ENCODE results near the gene LYAR. TPM values are rescaled to one million over a fixed set of nuclear protein-coding genes. Genes with fewer than 3 reads are reported as not detected.
"Not testable (repeated sequence)": the region's sequence is repeated elsewhere in the genome, so short reads cannot be mapped to it uniquely, and the experiment has no call there.

Gene LYAR
- total and polyA plus RNA-seq, 2 donors (not counting 3 experiments of a cell fraction or from before 2014, with no cell fraction given): 4.2 to 24.6 TPM

DNA sequence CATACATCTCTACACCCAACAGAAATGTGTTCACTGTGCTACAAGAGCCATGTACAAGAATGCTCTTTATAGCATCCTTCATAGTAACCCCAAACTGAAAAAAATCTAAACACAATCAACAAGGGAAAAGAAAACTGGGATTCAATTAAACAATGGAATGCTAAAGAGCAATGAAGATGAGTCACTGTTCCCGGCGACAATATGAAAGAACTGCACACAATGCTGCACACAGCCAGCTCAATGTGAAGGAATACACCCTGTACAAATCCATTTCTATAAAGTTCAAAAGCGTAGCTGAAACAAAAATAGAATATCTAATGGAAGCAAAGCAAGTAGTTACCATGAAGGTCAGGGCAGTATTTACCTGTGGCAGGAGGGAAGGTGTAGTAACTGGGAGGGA, 50.4 kb downstream of the LYAR start:
- H3K27ac ChIP-seq (ENCODE audit: insufficient read depth, low read depth, low read length); H3K9me3 ChIP-seq (replicated peaks; ENCODE audit: control insufficient read depth, insufficient read depth, low read length); dilution Hi-C loops (cut with MboI; ENCODE audit: extremely low pct_ligation_motif_present, low sequenced_read_pairs); BruUV-seq (replicated peaks); DNase-seq (ENCODE audit: low read depth, low spot score); H3K4me2 ChIP-seq (ENCODE audit: insufficient read depth, low read length); H4K20me1 ChIP-seq (replicated peaks; ENCODE audit: control insufficient read depth, extremely low read depth, insufficient read depth, low read length); H3K27me3 ChIP-seq (ENCODE audit: control insufficient read depth in 2 of 2, insufficient read depth in 2 of 2, low read length in 2 of 2); H3K9ac ChIP-seq (replicated peaks; ENCODE audit: extremely low read depth, insufficient read depth, low read length); POLR2A ChIA-PET; H3K9me1 ChIP-seq (replicated peaks; ENCODE audit: control insufficient read depth, extremely low read depth, insufficient read depth, low read length); H3K4me1 ChIP-seq (ENCODE audit: control insufficient read depth, extremely low read depth, insufficient read depth, low read length); H2AFZ ChIP-seq (ENCODE audit: low read depth, low read length); intact Hi-C loops (cut with micrococcal nuclease); H3K79me2 ChIP-seq (ENCODE audit: control insufficient read depth, insufficient read depth, low read length); CTCF ChIA-PET; H3K4me3 ChIP-seq (replicated peaks in 1 of 3; ENCODE audit: insufficient read depth in 1 of 3, low read depth in 1 of 3, low read length in 3 of 3); H3K36me3 ChIP-seq (ENCODE audit: control insufficient read depth in 2 of 2, extremely low read depth in 1 of 2, insufficient read depth in 2 of 2, low read length in 2 of 2): not testable (repeated sequence)
- peak; percentile 35 for TF ChIP-seq JUN (IDR thresholded peaks at IDR 0.05; ENCODE audit: borderline replicate concordance, insufficient read depth, insufficient read length, low read depth)
- FAIRE-seq: peak; percentile 79

DNA sequence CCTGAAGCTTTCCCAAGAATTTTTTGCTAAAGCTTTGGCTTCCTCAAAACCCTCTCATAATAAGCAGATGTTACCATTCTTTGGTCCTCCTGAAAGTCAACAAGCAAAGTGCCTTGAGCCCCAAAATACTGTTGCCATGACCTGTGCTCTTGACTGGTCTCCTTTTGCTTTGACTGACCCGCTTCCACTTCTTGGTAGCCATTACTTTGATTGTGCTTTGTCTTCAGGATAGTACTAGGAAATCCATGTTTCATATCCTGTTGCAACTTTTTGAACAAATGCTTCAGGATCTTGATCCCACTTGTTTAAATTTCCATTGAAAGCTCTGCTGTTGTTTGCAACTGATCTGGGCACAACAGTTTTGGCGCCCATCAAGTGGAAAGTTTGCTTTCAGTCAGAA, 56.3 kb downstream of the LYAR start:
- Histone ChIP-seq H2AFZ (ENCODE audit: low read depth, low read length) (no peak overlapping the region), H3K9me1 (replicated peaks; ENCODE audit: control insufficient read depth, extremely low read depth, insufficient read depth, low read length) (no peaks in the 10 kb centered on the region), H3K79me2 (ENCODE audit: control insufficient read depth, insufficient read depth, low read length) (no peaks in the 10 kb centered on the region), H3K4me3 (replicated peaks in 1 of 3; ENCODE audit: insufficient read depth in 1 of 3, low read depth in 1 of 3, low read length in 3 of 3) (no peak overlapping the region), H3K9ac (replicated peaks; ENCODE audit: extremely low read depth, insufficient read depth, low read length) (no peak overlapping the region), H3K4me2 (ENCODE audit: insufficient read depth, low read length) (no peak overlapping the region), H3K4me1 (ENCODE audit: control insufficient read depth, extremely low read depth, insufficient read depth, low read length) (no peaks in the 10 kb centered on the region), H4K20me1 (replicated peaks; ENCODE audit: control insufficient read depth, extremely low read depth, insufficient read depth, low read length) (no peaks in the 10 kb centered on the region), H3K27me3 (ENCODE audit: control insufficient read depth in 2 of 2, insufficient read depth in 2 of 2, low read length in 2 of 2) (peaks cover 3 to 5% of the 10 kb centered on the region in 2 experiments), H3K27ac (ENCODE audit: insufficient read depth, low read depth, low read length) (no peak overlapping the region), H3K36me3 (ENCODE audit: control insufficient read depth in 2 of 2, extremely low read depth in 1 of 2, insufficient read depth in 2 of 2, low read length in 2 of 2) (no peaks in the 10 kb centered on the region), H3K9me3 (replicated peaks; ENCODE audit: control insufficient read depth, insufficient read depth, low read length) (no peaks in the 10 kb centered on the region)
- no TSS peak for BruUV-seq (replicated peaks)
- dilution Hi-C loops (cut with MboI; ENCODE audit: extremely low pct_ligation_motif_present, low sequenced_read_pairs): no loop called here
- TF ChIP-seq EZH2 (IDR thresholded peaks at IDR 0.05; ENCODE audit: borderline replicate concordance, low read depth, low read length, severe bottlenecking): no peak
- TF ChIP-seq FOS (IDR thresholded peaks at IDR 0.05; ENCODE audit: borderline replicate concordance, insufficient read depth, low read length): no peak
- no peak for TF ChIP-seq POLR2AphosphoS5 (IDR thresholded peaks at IDR 0.05; ENCODE audit: insufficient read depth, low read depth, low read length)
- TF ChIP-seq, protein P1, sequence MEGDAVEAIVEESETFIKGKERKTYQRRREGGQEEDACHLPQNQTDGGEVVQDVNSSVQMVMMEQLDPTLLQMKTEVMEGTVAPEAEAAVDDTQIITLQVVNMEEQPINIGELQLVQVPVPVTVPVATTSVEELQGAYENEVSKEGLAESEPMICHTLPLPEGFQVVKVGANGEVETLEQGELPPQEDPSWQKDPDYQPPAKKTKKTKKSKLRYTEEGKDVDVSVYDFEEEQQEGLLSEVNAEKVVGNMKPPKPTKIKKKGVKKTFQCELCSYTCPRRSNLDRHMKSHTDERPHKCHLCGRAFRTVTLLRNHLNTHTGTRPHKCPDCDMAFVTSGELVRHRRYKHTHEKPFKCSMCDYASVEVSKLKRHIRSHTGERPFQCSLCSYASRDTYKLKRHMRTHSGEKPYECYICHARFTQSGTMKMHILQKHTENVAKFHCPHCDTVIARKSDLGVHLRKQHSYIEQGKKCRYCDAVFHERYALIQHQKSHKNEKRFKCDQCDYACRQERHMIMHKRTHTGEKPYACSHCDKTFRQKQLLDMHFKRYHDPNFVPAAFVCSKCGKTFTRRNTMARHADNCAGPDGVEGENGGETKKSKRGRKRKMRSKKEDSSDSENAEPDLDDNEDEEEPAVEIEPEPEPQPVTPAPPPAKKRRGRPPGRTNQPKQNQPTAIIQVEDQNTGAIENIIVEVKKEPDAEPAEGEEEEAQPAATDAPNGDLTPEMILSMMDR (IDR thresholded peaks at IDR 0.05; ENCODE audit: extremely low read depth in 1 of 2, insufficient read depth in 1 of 2, low read depth in 1 of 2, low read length in 2 of 2): no peak
- no peak for TF ChIP-seq GATA2 (IDR thresholded peaks at IDR 0.05; ENCODE audit: insufficient read depth, insufficient read length, low read depth, low read length)
- TF ChIP-seq POLR2A (IDR thresholded peaks at IDR 0.05; ENCODE audit: low read depth, low read length): no peak
- no peak for TF ChIP-seq JUN (IDR thresholded peaks at IDR 0.05; ENCODE audit: borderline replicate concordance, insufficient read depth, insufficient read length, low read depth)
- TF ChIP-seq MYC (IDR thresholded peaks at IDR 0.05; ENCODE audit: low read depth, low read length): no peak
- TF ChIP-seq, protein P2, sequence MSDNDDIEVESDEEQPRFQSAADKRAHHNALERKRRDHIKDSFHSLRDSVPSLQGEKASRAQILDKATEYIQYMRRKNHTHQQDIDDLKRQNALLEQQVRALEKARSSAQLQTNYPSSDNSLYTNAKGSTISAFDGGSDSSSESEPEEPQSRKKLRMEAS (IDR thresholded peaks at IDR 0.05; ENCODE audit: insufficient read depth, insufficient read length): no peak
- no peak for DNase-seq (ENCODE audit: low read depth, low spot score)
- ChIA-PET CTCF (no interaction called here), POLR2A (no interaction called here)
- FAIRE-seq: no peak
- intact Hi-C loops (cut with micrococcal nuclease): no loop called here
